A549 (cell line): ENCODE results near the gene EFEMP2. TPM values are rescaled to one million over a fixed set of nuclear protein-coding genes. Genes with fewer than 3 reads are reported as not detected.
A peak's percentile ranks its signal among the peaks of the same experiment; 100 is the strongest.

ENCODE experiments used
- ATAC-seq, 2 experiments: fragments of 200-7000 bp in 1 of 2; fragments of >200 bp in 1 of 2; cut with Nextera tagmentation in 1 of 2; cut with Tn5 transposase in 1 of 2; 3 replicates each; pipeline versions ENCODE4 v1.8.0 to v1.9.1; 2018 to 2020; ENCODE audit warnings: mild to moderate bottlenecking in 1 of 2, moderate library complexity in 1 of 2
- CTCF ChIA-PET: fragments of 300-600 bp; sonication (Branson Sonifier 250); formaldehyde crosslinking; extraction: SDS; loops from one replicate; lab custom pipeline; 2021; ENCODE audit warnings: antibody characterized with exemption, inconsistent platforms; lab: Yijun Ruan, JAX
- POLR2A ChIA-PET: fragments of 350-600 bp; formaldehyde crosslinking; extraction: SDS; loops from one replicate; lab custom pipeline; 2021; ENCODE audit warnings: antibody characterized with exemption, inconsistent platforms; lab: Yijun Ruan, JAX
- DNase-seq, 2 experiments: peaks; one replicate each; pipeline versions ENCODE4 v3.0.0 to v3.0.0-alpha.2; 2011 to 2016; ENCODE audit warnings: low read depth in 1 of 2, low spot score in 1 of 2
- FAIRE-seq: peaks from 2 replicates; lab custom pipeline; 2011; peaks lifted over from hg19 to GRCh38; lab: Jason Lieb, UNC
- H3K27ac ChIP-seq, 2 experiments: fragments of >200 bp; sonication (Bioruptor Twin); formaldehyde crosslinking; 3 replicates each; pipeline ENCODE4 v1.5.1; 2016 to 2017
- H3K4me1 ChIP-seq: fragments of >200 bp; sonication (Bioruptor Twin); formaldehyde crosslinking; 3 replicates; pipeline ENCODE4 v1.6.1; 2016
- H3K4me2 ChIP-seq: fragments of >200 bp; sonication (Bioruptor Twin); formaldehyde crosslinking; 3 replicates; pipeline ENCODE4 v1.6.1; 2016
- H3K4me3 ChIP-seq: fragments of >200 bp; sonication (Bioruptor Twin); formaldehyde crosslinking; 3 replicates; pipeline ENCODE4 v1.5.1; 2016
- H3K9me3 ChIP-seq: fragments of >200 bp; sonication (Bioruptor Twin); formaldehyde crosslinking; 3 replicates; pipeline ENCODE4 v1.6.1; 2016
- BHLHE40 ChIP-seq: IDR thresholded peaks from 2 replicates; pipeline ENCODE4 v1.6.1; 2012; ENCODE audit warnings: low read depth, low read length, inconsistent platforms
- CBX2 ChIP-seq: fragments of 200-600 bp; sonication (generic); IDR thresholded peaks from 2 replicates; pipeline ENCODE4 v1.6.1; 2016; ENCODE audit warnings: low read depth, mild to moderate bottlenecking, borderline replicate concordance
- CBX8 ChIP-seq: fragments of 200-600 bp; sonication (generic); IDR thresholded peaks from 2 replicates; pipeline ENCODE4 v1.6.1; 2016
- CHD2 ChIP-seq: fragments of 150-350 bp; IDR thresholded peaks from 2 replicates; pipeline ENCODE4 v1.6.1; 2014; ENCODE audit warnings: low read length; ENCODE audit not compliant: partially characterized antibody
- EHF ChIP-seq: fragments of 250-450 bp; sonication (Bioruptor Pico); IDR thresholded peaks from 2 replicates; pipeline ENCODE4 v1.5.0; 2020; ENCODE audit warnings: mild to moderate bottlenecking
- EHMT2 ChIP-seq: fragments of 200-600 bp; sonication (generic); IDR thresholded peaks from 2 replicates; pipeline ENCODE4 v1.6.1; 2016; ENCODE audit warnings: antibody characterized with exemption, low read depth, mild to moderate bottlenecking, moderate library complexity
- ESRRA ChIP-seq: fragments of 150-350 bp; IDR thresholded peaks from 2 replicates; pipeline ENCODE4 v1.6.1; 2014; ENCODE audit warnings: mild to moderate bottlenecking, low read length, borderline replicate concordance
- FOXS1 ChIP-seq: fragments of 250-450 bp; sonication (Bioruptor Pico); IDR thresholded peaks from 2 replicates; pipeline ENCODE4 v1.5.0; 2020; ENCODE audit warnings: mild to moderate bottlenecking, moderate library complexity
- HOXA7 ChIP-seq: fragments of 250-450 bp; sonication (Bioruptor Pico); IDR thresholded peaks from 2 replicates; pipeline ENCODE4 v1.5.0; 2020; ENCODE audit warnings: mild to moderate bottlenecking, moderate library complexity
- HOXB13 ChIP-seq: fragments of 250-450 bp; sonication (Bioruptor Pico); IDR thresholded peaks from 2 replicates; pipeline ENCODE4 v1.5.0; 2020; ENCODE audit warnings: low read depth, mild to moderate bottlenecking, moderate library complexity
- NFE2L2 ChIP-seq: fragments of 150-350 bp; conservative IDR thresholded peaks from 2 replicates; pipeline ENCODE4 v1.6.1; 2014; ENCODE audit warnings: low read length
- NPAS2 ChIP-seq: fragments of 250-450 bp; sonication (Bioruptor Pico); IDR thresholded peaks from 2 replicates; pipeline ENCODE4 v1.8.0; 2022; ENCODE audit warnings: mild to moderate bottlenecking, moderate library complexity, borderline replicate concordance
- PHF8 ChIP-seq: fragments of 200-600 bp; sonication (generic); IDR thresholded peaks from 2 replicates; pipeline ENCODE4 v1.6.1; 2016; ENCODE audit warnings: low read depth, mild to moderate bottlenecking, antibody characterized with exemption, moderate library complexity, borderline replicate concordance
- POLR2AphosphoS2 ChIP-seq: conservative IDR thresholded peaks from 2 replicates; pipeline ENCODE4 v1.6.1; 2012; ENCODE audit warnings: low read length, improper control_type of control experiment, inconsistent platforms
- RCOR1 ChIP-seq: fragments of 150-350 bp; IDR thresholded peaks from 2 replicates; pipeline ENCODE4 v1.6.1; 2014; ENCODE audit warnings: antibody characterized with exemption, low read length, low read depth
- ZC3H11A ChIP-seq: fragments of 450-650 bp; IDR thresholded peaks from 2 replicates; pipeline ENCODE4 v1.6.1; 2014; ENCODE audit warnings: antibody characterized with exemption, mild to moderate bottlenecking
- WGBS: methylation state at CpG from one replicate; pipeline ENCODE4 v1.1.6; 2017; ENCODE audit errors: missing lambda C conversion rate; 5-methylcytosine and 5-hydroxymethylcytosine counted together
- polyA minus RNA-seq: library from RNA; depleted of rRNA, polyadenylated mRNA; stranded (reverse); fragments of >200 nt; gene quantifications from 2 replicates; pipeline ENCODE4 v1.2.3, GENCODE V29; 2011; rRNA and poly(A)+ RNA removed
- polyA plus RNA-seq, 4 experiments: library from polyadenylated mRNA; depleted of rRNA in 3 of 4; stranded (reverse); fragments of >200 nt; fragmentation: RNase III in 1 of 4; extraction: RNeasy Plus Mini Kit Qiagen cat#74134 plus additional on column Dnase treatment in 1 of 4; gene quantifications; 2 replicates in 3 of 4; 3 replicates in 1 of 4; pipeline ENCODE4 v1.2.3, GENCODE V29; 2011 to 2017
- TF ChIP-seq, protein P1 (sequence below): fragments of 250-450 bp; sonication (Bioruptor Pico); IDR thresholded peaks from 2 replicates; pipeline ENCODE4 v1.5.0; 2021; ENCODE audit warnings: mild to moderate bottlenecking, moderate library complexity, borderline replicate concordance
- TF ChIP-seq, protein P2 (sequence below): IDR thresholded peaks from 2 replicates; pipeline ENCODE4 v1.6.1; 2012
- TF ChIP-seq, protein P3 (sequence below): fragments of 250-450 bp; sonication (Bioruptor Pico); IDR thresholded peaks from 2 replicates; pipeline ENCODE4 v1.5.0; 2020; ENCODE audit warnings: low read depth, mild to moderate bottlenecking, moderate library complexity
- TF ChIP-seq, protein P4 (sequence below): fragments of 150-350 bp; IDR thresholded peaks from 2 replicates; pipeline ENCODE4 v1.6.1; 2014; ENCODE audit warnings: low read depth, mild to moderate bottlenecking, low read length
- TF ChIP-seq, protein P5 (sequence below): fragments of 200-600 bp; sonication (generic); IDR thresholded peaks from 2 replicates; pipeline ENCODE4 v1.6.1; 2016; ENCODE audit warnings: antibody characterized with exemption, mild to moderate bottlenecking, moderate library complexity

The EFEMP2 gene
- polyA plus RNA-seq (2011; rRNA removed), result 0.89 and 1.3 TPM in 2 replicates
- polyA plus RNA-seq (2012; cell fraction: cytosol; rRNA removed), result 1.2 and 1.4 TPM in 2 replicates
- 16.6 and 16.8 TPM in 2 replicates for polyA plus RNA-seq (2012; cell fraction: nucleus; rRNA removed)
- polyA plus RNA-seq (2017; fragmentation: RNase III; extraction: RNeasy Plus Mini Kit Qiagen cat#74134 plus additional on column Dnase treatment), result 0.98 to 1.5 TPM (median 1.4 TPM) in 3 replicates
- polyA minus RNA-seq, result 1.1 and 1.4 TPM in 2 replicates

DNA sequence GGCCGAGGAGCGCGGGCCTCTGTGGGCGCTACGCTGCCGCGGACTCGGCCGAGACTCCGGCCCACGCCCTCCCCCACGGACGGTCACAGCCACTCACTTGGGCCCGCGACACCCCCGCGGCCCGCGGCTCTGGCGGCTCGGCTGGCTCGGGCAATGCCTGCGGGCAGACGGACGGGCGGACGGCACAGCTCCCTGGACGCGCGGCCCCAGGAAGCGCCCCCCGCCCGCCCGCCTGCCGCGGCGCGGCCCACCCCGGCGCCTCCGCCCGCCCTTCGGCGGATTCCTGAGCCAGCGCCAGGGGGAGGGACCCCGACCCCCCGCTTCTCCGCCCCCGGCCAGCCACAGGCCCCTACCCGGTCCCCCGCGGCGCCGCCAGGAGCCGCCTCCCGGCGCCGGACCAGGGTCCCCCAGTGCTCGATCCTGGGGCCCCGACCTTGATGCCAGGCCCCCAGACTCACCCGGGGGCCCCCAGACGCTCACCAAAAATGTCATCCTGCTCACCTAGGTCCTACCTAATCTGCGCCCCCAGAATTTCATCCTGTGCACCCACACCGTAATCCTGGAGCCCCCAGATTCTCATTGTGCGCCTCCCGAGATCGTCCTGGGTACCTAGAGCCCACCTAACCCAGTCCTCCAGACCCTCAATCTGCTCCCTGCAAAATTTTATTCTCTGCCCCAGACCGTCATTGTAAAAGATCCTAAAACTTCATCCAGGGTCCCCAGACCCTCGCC lies at the start of gene EFEMP2:
TSS of gene EFEMP2 (minus strand) at position 215 of the 732 bp plus-strand sequence. CDS start 446 bp downstream, outside the sequence.
- H3K9me3 ChIP-seq, result no peaks in the 10 kb centered on the region
- H3K4me3 ChIP-seq, result peak within 1 kb of the TSS; percentile 55
- ChIA-PET CTCF (interaction anchor here (1.4 to 7.5 kb wide), 5 partner anchors 10 to 115 kb away, joined by 4 to 158 read pairs (median 12); partner anchors contain the start of genes CFL1, FIBP and MUS81), POLR2A (interaction anchor here (0.6 to 2.0 kb wide), 5 partner anchors 13 to 161 kb away, joined by 3 to 10 read pairs (median 6); partner anchors contain the start of genes CCDC85B, KAT5 and MUS81)
- DNase-seq, result no peak
- no peak for ATAC-seq
- TF ChIP-seq, protein P1, sequence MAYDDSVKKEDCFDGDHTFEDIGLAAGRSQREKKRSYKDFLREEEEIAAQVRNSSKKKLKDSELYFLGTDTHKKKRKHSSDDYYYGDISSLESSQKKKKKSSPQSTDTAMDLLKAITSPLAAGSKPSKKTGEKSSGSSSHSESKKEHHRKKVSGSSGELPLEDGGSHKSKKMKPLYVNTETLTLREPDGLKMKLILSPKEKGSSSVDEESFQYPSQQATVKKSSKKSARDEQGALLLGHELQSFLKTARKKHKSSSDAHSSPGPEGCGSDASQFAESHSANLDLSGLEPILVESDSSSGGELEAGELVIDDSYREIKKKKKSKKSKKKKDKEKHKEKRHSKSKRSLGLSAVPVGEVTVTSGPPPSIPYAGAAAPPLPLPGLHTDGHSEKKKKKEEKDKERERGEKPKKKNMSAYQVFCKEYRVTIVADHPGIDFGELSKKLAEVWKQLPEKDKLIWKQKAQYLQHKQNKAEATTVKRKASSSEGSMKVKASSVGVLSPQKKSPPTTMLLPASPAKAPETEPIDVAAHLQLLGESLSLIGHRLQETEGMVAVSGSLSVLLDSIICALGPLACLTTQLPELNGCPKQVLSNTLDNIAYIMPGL (CRISPR knock-in tag), result no peak
- TF ChIP-seq ESRRA, result no peak
- no peak for TF ChIP-seq ZC3H11A
- no peak for TF ChIP-seq BHLHE40
- TF ChIP-seq, protein P2, sequence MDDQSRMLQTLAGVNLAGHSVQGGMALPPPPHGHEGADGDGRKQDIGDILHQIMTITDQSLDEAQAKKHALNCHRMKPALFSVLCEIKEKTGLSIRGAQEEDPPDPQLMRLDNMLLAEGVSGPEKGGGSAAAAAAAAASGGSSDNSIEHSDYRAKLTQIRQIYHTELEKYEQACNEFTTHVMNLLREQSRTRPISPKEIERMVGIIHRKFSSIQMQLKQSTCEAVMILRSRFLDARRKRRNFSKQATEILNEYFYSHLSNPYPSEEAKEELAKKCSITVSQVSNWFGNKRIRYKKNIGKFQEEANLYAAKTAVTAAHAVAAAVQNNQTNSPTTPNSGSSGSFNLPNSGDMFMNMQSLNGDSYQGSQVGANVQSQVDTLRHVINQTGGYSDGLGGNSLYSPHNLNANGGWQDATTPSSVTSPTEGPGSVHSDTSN, result no peak
- no peak for TF ChIP-seq FOXS1 (CRISPR knock-in tag)
- TF ChIP-seq, protein P3, sequence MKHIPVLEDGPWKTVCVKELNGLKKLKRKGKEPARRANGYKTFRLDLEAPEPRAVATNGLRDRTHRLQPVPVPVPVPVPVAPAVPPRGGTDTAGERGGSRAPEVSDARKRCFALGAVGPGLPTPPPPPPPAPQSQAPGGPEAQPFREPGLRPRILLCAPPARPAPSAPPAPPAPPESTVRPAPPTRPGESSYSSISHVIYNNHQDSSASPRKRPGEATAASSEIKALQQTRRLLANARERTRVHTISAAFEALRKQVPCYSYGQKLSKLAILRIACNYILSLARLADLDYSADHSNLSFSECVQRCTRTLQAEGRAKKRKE (CRISPR knock-in tag), result no peak
- TF ChIP-seq, all 56 proteins: peak for 0
- 35% methylated on average over 13 of the region's 69 CpGs for whole genome bisulfite sequencing
- Histone ChIP-seq H3K4me1 (peaks cover 6% of the 10 kb centered on the region), H3K4me2 (peak within 1 kb of the TSS; percentile 100), H3K27ac (peak within 1 kb of the TSS; percentile 82 to 84)
- FAIRE-seq, result no peak

DNA sequence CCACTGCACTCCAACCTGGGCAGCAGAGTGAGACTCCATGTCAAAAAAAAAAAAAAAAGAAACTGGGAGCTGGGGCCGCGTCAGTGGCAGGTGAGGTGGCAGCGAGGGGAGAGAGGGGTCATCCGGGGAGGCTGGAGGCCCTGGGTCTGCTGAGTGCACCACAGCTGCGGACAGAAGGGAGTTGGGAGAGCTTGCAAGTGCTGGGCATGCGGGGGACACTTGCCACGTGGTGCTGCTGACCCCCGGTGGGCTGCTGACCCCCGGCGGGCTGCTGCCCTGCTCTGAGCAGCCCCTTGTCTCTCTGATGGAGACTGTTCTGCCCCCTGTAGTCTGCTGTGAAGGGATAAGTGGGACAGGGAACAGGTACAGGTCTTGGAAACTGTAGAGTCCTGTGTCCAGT lies 49.3 kb upstream of the EFEMP2 start:
- POLR2A ChIA-PET, result interaction anchor here (1.1 kb wide), 1 partner anchor 33 kb away, joined by 3 read pairs; no protein-coding TSS in a partner anchor
- no peak for DNase-seq
- CTCF ChIA-PET, result interaction anchor here (0.7 to 31.6 kb wide), 6 partner anchors 9 to 67 kb away, joined by 3 to 618 read pairs (median 7); partner anchors contain the start of genes CCDC85B, FIBP and FOSL1
- Histone ChIP-seq H3K4me1 (peaks cover 24% of the 10 kb centered on the region), H3K4me3 (no peak overlapping the region), H3K4me2 (no peak overlapping the region), H3K27ac (no peak overlapping the region), H3K9me3 (no peaks in the 10 kb centered on the region)
- ATAC-seq, result no peak
- FAIRE-seq, result no peak
- WGBS, result 89% methylated on average over 10 of the region's 10 CpGs
- TF ChIP-seq EHF (CRISPR knock-in tag), result no peak
- TF ChIP-seq, protein P2, result no peak
- no peak for TF ChIP-seq CHD2
- TF ChIP-seq, protein P4, sequence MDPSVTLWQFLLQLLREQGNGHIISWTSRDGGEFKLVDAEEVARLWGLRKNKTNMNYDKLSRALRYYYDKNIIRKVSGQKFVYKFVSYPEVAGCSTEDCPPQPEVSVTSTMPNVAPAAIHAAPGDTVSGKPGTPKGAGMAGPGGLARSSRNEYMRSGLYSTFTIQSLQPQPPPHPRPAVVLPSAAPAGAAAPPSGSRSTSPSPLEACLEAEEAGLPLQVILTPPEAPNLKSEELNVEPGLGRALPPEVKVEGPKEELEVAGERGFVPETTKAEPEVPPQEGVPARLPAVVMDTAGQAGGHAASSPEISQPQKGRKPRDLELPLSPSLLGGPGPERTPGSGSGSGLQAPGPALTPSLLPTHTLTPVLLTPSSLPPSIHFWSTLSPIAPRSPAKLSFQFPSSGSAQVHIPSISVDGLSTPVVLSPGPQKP, result no peak
- no peak for TF ChIP-seq HOXB13 (CRISPR knock-in tag)
- no peak for TF ChIP-seq EHMT2
- no peak for TF ChIP-seq RCOR1
- no peak for TF ChIP-seq PHF8
- TF ChIP-seq CBX2, result no peak
- TF ChIP-seq, protein P3 (CRISPR knock-in tag), result no peak
- no peak for TF ChIP-seq NFE2L2
- TF ChIP-seq HOXA7 (CRISPR knock-in tag), result no peak
- TF ChIP-seq NPAS2 (CRISPR knock-in tag), result no peak
- TF ChIP-seq POLR2AphosphoS2, result no peak
- no peak for TF ChIP-seq BHLHE40
- no peak for TF ChIP-seq CBX8
- TF ChIP-seq, protein P5, sequence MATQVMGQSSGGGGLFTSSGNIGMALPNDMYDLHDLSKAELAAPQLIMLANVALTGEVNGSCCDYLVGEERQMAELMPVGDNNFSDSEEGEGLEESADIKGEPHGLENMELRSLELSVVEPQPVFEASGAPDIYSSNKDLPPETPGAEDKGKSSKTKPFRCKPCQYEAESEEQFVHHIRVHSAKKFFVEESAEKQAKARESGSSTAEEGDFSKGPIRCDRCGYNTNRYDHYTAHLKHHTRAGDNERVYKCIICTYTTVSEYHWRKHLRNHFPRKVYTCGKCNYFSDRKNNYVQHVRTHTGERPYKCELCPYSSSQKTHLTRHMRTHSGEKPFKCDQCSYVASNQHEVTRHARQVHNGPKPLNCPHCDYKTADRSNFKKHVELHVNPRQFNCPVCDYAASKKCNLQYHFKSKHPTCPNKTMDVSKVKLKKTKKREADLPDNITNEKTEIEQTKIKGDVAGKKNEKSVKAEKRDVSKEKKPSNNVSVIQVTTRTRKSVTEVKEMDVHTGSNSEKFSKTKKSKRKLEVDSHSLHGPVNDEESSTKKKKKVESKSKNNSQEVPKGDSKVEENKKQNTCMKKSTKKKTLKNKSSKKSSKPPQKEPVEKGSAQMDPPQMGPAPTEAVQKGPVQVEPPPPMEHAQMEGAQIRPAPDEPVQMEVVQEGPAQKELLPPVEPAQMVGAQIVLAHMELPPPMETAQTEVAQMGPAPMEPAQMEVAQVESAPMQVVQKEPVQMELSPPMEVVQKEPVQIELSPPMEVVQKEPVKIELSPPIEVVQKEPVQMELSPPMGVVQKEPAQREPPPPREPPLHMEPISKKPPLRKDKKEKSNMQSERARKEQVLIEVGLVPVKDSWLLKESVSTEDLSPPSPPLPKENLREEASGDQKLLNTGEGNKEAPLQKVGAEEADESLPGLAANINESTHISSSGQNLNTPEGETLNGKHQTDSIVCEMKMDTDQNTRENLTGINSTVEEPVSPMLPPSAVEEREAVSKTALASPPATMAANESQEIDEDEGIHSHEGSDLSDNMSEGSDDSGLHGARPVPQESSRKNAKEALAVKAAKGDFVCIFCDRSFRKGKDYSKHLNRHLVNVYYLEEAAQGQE, result no peak
